Activated T-helper 1 cell treated with anti-CD3 and anti-CD28 coated beads, Interleukin-12 subunit alpha, Interleukin-12 subunit beta, Interleukin-2, Interleukin-4 antibody, amounts not matched to agents 30 ng/mL and 10 ng/mL and 1 ng/mL, durations not matched to agents 14 hours and 24 hours and 36 hours (primary cell): Measurements from ENCODE around the gene MRTFB. TPM values are rescaled to one million over a fixed set of nuclear protein-coding genes. Genes with fewer than 3 reads are reported as not detected.
"Not testable (repeated sequence)": the region's sequence is repeated elsewhere in the genome, so short reads cannot be mapped to it uniquely, and the experiment has no call there.

ENCODE experiments used
- DNase-seq: peaks from one replicate; pipeline ENCODE4 v3.0.0; 2021; ENCODE audit warnings: low spot score
- H3K27ac Mint-ChIP-seq: one replicate; pipeline ENCODE4 v1.8.0; 2021; ENCODE audit warnings: mild to moderate bottlenecking, mixed read lengths
- H3K27me3 Mint-ChIP-seq: one replicate; pipeline ENCODE4 v1.8.0; 2022; ENCODE audit warnings: mild to moderate bottlenecking, moderate library complexity, mixed read lengths; ENCODE audit not compliant: insufficient read depth
- H3K36me3 Mint-ChIP-seq: one replicate; pipeline ENCODE4 v1.8.0; 2021; ENCODE audit warnings: low read depth, mixed read lengths
- H3K4me1 Mint-ChIP-seq: one replicate; pipeline ENCODE4 v1.8.0; 2021; ENCODE audit warnings: low read depth, mixed read lengths
- H3K4me3 Mint-ChIP-seq: one replicate; pipeline ENCODE4 v1.8.0; 2021; ENCODE audit warnings: mild to moderate bottlenecking, moderate library complexity, mixed read lengths
- H3K9me3 Mint-ChIP-seq: one replicate; pipeline ENCODE4 v1.8.0; 2021; ENCODE audit warnings: mixed read lengths
- intact Hi-C: fragments of 100-400 bp; cut with micrococcal nuclease; formaldehyde crosslinking; loops from one replicate; pipeline ENCODE4 v1.15.1; 2024
- total RNA-seq: library from RNA; stranded (reverse); gene quantifications from 2 replicates; pipeline ENCODE4 v1.2.3, GENCODE V29; 2022

Gene MRTFB
- total RNA-seq, 1 donor from 2014 or later, result 13.5 TPM

- intact Hi-C loops, result no loop called here
- no peaks in the 10 kb centered on the region for H3K27me3 Mint-ChIP-seq
- no peaks in the 10 kb centered on the region for H3K9me3 Mint-ChIP-seq
- no peaks in the 10 kb centered on the region for H3K36me3 Mint-ChIP-seq
- no peaks in the 10 kb centered on the region for H3K4me1 Mint-ChIP-seq
- no peak overlapping the region for H3K27ac Mint-ChIP-seq
- no peak overlapping the region for H3K4me3 Mint-ChIP-seq
- no peak for DNase-seq
These were observed 106.6 kb downstream of the MRTFB start for GRCh38 chr16:14177704-14178103.

GRCh38 chr16:14179116-14179515 is 108.0 kb downstream of the MRTFB start:
- no peak for DNase-seq
- H3K36me3 Mint-ChIP-seq, result no peaks in the 10 kb centered on the region
- no peaks in the 10 kb centered on the region for H3K4me1 Mint-ChIP-seq
- H3K4me3 Mint-ChIP-seq, result no peak overlapping the region
- H3K9me3 Mint-ChIP-seq, result no peaks in the 10 kb centered on the region
- H3K27me3 Mint-ChIP-seq, result no peaks in the 10 kb centered on the region
- intact Hi-C loops, result no loop called here
- no peak overlapping the region for H3K27ac Mint-ChIP-seq

GRCh38 chr16:14180481-14180944 is 109.4 kb downstream of the MRTFB start:
- no peaks in the 10 kb centered on the region for H3K27me3 Mint-ChIP-seq
- no peak for DNase-seq
- no peaks in the 10 kb centered on the region for H3K9me3 Mint-ChIP-seq
- H3K4me1 Mint-ChIP-seq, result peaks cover under 1% of the 10 kb centered on the region
- H3K4me3 Mint-ChIP-seq, result no peak overlapping the region
- intact Hi-C loops, result no loop called here
- no peak overlapping the region for H3K27ac Mint-ChIP-seq
- H3K36me3 Mint-ChIP-seq, result no peaks in the 10 kb centered on the region

GRCh38 chr16:14181371-14182050 is 110.4 kb downstream of the MRTFB start:
- H3K4me1 Mint-ChIP-seq, result peaks cover 10% of the 10 kb centered on the region
- H3K27ac Mint-ChIP-seq, result no peak overlapping the region
- no peaks in the 10 kb centered on the region for H3K36me3 Mint-ChIP-seq
- no peak overlapping the region for H3K4me3 Mint-ChIP-seq
- intact Hi-C loops, result no loop called here
- no peaks in the 10 kb centered on the region for H3K27me3 Mint-ChIP-seq
- no peak for DNase-seq
- H3K9me3 Mint-ChIP-seq, result no peaks in the 10 kb centered on the region

- DNase-seq, result no peak
- no peaks in the 10 kb centered on the region for H3K9me3 Mint-ChIP-seq
- no peaks in the 10 kb centered on the region for H3K27me3 Mint-ChIP-seq
- intact Hi-C loops, result no loop called here
- H3K4me3 Mint-ChIP-seq, result no peak overlapping the region
- no peak overlapping the region for H3K27ac Mint-ChIP-seq
- peaks cover 10% of the 10 kb centered on the region for H3K4me1 Mint-ChIP-seq
- no peaks in the 10 kb centered on the region for H3K36me3 Mint-ChIP-seq
These were observed 111.9 kb downstream of the MRTFB start for GRCh38 chr16:14182999-14183398.

GRCh38 chr16:14183962-14184361 is 112.8 kb downstream of the MRTFB start:
- H3K4me1 Mint-ChIP-seq, result peaks cover 10% of the 10 kb centered on the region
- H3K9me3 Mint-ChIP-seq, DNase-seq, intact Hi-C loops, H3K36me3 Mint-ChIP-seq, H3K27me3 Mint-ChIP-seq, H3K4me3 Mint-ChIP-seq, H3K27ac Mint-ChIP-seq: not testable (repeated sequence)

- Mint-ChIP-seq H3K27ac (no peak overlapping the region), H3K4me1 (peaks cover 10% of the 10 kb centered on the region), H3K36me3 (no peaks in the 10 kb centered on the region), H3K4me3 (peak overlapping the region; percentile 19), H3K27me3 (no peaks in the 10 kb centered on the region), H3K9me3 (no peaks in the 10 kb centered on the region)
- DNase-seq, result no peak
- intact Hi-C loops, result no loop called here
These were observed 115.1 kb downstream of the MRTFB start for GRCh38 chr16:14186007-14186794.

GRCh38 chr16:14186795-14187221 is 115.7 kb downstream of the MRTFB start:
- no peak for DNase-seq
- Mint-ChIP-seq H3K27me3 (no peaks in the 10 kb centered on the region), H3K4me1 (peaks cover 10% of the 10 kb centered on the region), H3K36me3 (no peaks in the 10 kb centered on the region), H3K4me3 (no peak overlapping the region), H3K9me3 (no peaks in the 10 kb centered on the region), H3K27ac (no peak overlapping the region)
- intact Hi-C loops, result no loop called here

GRCh38 chr16:14187517-14188338 is 116.6 kb downstream of the MRTFB start:
- Mint-ChIP-seq H3K4me1 (peaks cover 12% of the 10 kb centered on the region), H3K27me3 (no peaks in the 10 kb centered on the region), H3K27ac (no peak overlapping the region), H3K36me3 (no peaks in the 10 kb centered on the region), H3K4me3 (no peak overlapping the region), H3K9me3 (no peaks in the 10 kb centered on the region)
- intact Hi-C loops, result no loop called here
- no peak for DNase-seq

GRCh38 chr16:14193316-14193871 is 122.3 kb downstream of the MRTFB start:
- Mint-ChIP-seq H3K4me3 (peak overlapping the region; percentile 58), H3K36me3 (no peaks in the 10 kb centered on the region), H3K4me1 (peaks cover 27% of the 10 kb centered on the region), H3K9me3 (no peaks in the 10 kb centered on the region), H3K27me3 (no peaks in the 10 kb centered on the region), H3K27ac (peak overlapping the region; percentile 76)
- DNase-seq, result peak; percentile 31
- intact Hi-C loops, result loop anchor here (5.0 kb wide), 1 partner anchor 271 kb away; the partner anchor contains the start of gene ERCC4

GRCh38 chr16:14194721-14195120 is 123.6 kb downstream of the MRTFB start:
- intact Hi-C loops, result loop anchor here (5.0 kb wide), 1 partner anchor 272 kb away; the partner anchor contains the start of gene ERCC4
- Mint-ChIP-seq H3K27ac (no peak overlapping the region), H3K4me1 (peaks cover 41% of the 10 kb centered on the region), H3K27me3 (no peaks in the 10 kb centered on the region), H3K36me3 (no peaks in the 10 kb centered on the region), H3K9me3 (no peaks in the 10 kb centered on the region), H3K4me3 (no peak overlapping the region)
- no peak for DNase-seq

- no peak for DNase-seq
- Mint-ChIP-seq H3K27me3 (no peaks in the 10 kb centered on the region), H3K4me1 (peaks cover 41% of the 10 kb centered on the region), H3K4me3 (no peak overlapping the region), H3K9me3 (no peaks in the 10 kb centered on the region), H3K36me3 (no peaks in the 10 kb centered on the region), H3K27ac (no peak overlapping the region)
- intact Hi-C loops, result no loop called here
These were observed 124.9 kb downstream of the MRTFB start for GRCh38 chr16:14196011-14196410.
